OCI-M2 (cell line): ENCODE results near the gene DSE.

ENCODE experiments used
- DNase-seq: peaks from one replicate; lab custom pipeline; 2025; ENCODE audit not compliant: unreplicated experiment; lab: John Stamatoyannopoulos, UW

Gene DSE

DNA sequence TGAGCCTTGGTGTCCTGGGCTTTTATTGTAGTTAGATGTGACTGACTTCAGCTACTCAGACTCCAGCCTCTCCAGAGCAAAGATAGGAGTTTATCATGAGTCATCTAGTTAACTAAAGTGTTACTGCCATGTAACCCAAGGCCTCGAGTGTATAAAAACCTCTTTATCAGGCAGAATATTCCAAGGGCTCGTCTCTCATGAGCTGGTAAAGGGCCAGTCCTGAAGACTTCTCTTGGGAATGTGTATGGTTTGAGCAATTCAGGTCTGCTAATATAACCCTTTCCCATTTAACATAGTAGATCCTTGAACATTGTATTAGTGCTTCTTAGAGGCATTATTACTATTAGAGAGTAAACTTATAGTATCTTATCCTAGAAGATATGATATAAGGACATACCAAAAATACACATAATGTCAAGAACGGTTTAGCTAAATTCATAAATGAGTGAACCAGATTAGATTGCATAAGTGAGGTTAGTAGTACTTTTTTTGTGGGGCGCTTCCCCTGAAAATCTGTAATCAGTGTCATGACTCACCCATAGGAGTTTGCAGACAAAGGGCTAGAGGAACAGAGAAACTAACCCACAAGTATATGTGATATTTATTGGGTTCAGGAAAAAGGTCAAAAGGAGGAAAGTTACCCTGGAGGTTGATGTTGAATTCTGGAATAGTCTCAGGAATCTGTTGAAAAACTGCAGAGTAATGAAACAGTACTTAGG is 16.0 kb downstream of the DSE start:
- no peak for DNase-seq

DNA sequence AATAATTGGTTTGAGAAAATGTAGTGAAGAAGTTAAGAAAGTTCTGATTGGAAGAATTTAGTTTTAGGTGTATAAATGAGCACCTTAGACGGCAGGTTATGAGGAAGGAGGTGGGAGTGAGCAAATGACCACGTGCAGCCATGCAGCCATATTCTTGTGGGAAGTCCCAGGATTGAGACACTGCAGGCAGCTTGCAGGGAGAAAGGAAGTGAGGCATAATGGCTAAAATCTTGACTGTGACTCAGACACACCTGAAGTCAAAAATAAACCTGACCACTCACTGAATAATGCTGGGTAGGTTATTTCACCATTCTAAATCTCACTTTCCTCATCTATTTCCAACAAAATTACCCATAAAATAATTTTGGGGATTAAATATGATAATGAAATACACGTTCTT is 16.6 kb downstream of the DSE start:
- no peak for DNase-seq

DNA sequence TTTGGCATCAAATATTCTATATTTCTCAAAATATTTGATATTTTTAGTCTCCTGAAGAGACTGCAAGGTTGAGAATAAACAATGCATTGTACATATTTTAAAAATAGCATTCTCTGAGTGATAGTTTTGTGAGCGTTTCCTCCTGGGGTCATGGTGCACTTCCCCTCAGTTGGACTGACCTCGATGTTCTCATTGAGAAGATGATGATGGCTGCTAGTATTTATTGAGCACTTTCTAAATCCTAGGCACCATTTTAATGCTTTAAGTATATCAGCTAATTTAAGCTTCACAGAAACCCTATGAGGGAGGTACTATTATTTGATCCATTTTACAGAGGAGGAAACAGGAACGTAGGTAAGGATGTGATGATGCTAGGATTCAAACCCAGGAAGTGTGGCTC is 18.2 kb downstream of the DSE start:
- DNase-seq, result no peak

DNA sequence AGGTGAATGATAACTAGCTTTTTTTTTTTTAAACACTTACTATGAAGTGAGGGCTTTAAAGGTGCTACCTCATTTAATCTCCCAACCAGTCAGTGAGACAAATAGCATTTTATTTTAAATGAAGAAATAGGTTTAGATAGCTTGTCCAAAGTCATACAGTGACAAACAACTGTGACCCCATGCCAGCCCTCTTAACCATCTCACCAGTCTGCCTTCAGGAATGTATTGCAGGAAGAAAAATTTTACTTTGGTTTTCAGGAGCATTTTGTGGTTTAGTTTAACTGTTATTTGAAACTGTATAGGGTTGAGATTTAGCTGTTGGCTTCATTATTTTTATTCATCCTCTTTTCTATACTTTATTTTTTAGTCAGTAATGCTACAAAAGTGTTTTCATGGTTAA is 18.6 kb downstream of the DSE start:
- no peak for DNase-seq

DNA sequence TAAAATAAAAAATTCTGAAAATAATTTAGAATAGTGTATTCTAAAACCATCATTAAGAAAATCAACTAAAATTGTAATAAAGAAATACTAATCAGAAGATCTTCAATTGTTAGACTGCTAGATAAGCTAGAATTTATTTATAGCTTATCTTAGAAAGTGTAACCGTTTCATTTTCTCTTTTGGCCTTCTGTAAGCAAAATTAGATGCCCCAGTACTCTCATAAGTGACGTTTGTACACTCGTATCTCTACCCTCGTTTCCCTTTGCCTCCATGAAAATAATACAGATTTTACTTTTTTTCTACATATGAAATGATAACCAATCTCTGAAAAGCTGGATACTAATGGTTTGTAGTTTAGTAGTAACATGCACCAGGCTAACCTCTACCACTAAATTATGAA is 19.8 kb downstream of the DSE start:
- no peak for DNase-seq

DNA sequence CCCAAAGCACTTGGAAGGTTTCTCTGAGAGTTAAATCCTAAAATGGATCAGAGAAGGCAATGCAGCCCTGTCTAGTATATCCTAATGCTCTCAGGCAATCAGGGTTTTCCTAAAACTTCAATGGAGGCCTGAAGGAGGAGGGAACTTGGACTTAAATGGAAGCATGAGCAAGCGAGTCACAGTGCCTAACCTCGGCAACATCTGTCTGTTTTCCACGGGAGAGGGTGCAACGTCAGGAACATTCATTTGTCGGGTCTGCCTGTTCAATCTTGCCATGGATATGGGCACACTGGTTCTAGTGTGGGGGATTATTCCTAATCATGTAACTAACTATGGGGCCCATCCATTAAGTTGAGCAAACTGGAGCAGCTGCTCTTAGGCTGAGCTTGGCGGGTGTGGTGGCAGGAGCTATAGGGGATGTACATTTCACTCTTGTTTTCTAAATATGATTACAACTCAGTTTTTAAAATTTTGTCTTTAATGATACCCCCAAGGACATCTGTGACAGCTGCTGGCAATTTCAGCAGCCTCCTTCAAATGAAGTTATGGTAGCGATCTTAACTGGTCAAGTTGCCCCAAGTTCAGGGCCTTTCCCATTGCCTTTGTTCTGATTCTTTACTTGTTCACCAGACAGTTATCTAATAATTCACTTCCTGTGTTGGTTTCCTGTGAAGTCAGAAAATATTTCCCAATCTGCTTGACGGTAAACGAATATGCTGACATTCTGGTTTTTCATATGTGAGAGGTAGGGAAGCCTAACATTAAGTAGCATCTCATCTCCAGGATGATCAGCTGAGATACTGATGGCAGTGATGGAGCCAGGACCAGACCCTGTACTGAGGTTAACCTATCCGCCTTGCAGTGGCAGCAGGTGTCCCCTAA is 21.6 kb downstream of the DSE start:
- no peak for DNase-seq

DNA sequence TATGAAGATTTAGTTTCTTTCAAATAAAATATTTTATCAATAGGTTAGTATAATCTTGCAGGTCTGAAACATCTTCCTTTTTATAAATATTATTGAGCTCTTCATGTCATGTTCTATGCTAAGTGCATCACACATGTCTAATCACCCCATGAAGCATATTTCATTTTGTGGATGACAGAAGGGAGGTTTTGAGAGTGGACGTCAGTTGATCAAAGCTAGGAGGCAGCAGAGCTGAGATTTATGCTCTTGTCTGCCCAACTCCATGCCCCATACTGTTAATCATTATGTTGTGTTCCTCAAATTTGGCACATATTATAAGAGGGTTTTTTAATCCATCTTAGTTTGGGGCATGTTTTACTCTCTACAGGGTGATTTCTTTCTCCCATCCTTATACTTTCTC is 22.7 kb downstream of the DSE start:
- no peak for DNase-seq

DNA sequence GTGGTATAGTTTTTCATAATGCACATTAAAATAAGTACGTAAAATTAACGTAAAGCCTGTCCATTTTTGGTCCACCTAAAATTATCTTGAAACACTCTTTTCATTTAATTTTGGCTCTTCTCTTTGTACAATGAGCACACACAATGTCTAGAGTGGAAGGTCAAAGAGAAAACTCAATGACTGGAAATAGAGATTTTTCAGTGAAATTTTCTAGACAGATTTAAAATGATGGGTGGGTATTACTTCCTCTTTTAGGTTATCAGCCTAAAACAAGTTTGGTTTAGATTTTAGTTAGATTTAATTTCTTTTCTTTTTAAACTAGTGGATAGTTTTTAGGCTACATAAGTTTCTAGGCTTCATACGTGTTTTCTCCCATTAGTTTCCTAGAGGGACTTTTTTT is 24.9 kb downstream of the DSE start:
- no peak for DNase-seq

DNA sequence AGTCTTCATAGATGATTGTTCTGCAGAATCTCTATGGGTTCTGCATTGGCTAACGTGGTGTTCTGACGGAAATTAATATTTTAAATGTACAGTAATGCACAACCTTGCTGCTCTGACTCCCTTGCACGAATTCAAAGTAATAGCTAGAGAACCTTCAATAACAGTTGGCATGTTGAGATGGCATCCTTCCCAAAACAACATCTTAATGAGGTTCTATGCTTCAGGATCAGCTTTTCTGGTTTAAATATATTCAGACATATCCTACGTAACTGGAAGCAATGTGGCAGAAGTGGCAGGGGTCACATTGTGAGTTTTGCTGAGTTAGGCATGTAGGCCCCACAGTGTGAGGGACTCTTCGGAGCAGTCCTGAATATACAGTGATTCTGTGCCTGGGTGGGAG is 25.7 kb downstream of the DSE start:
- no peak for DNase-seq

DNA sequence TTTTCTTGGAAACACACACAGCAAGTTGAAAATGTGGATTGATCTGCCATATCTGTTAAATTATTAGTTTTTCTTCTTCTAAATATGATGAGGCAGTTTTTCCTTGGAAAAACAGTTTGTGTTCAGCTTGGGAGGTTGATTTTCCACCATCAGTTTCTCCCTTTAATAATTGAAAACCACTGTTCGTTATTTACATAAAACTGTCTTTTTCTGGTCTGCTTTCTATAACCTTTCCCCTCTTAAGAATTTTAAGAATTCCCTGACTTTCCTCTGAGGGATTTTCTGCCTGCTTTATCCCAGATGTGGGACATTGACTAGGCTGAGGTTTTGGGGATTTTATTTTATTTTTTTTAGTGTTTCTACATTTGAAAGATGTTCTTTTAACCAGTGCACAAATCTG is 27.2 kb downstream of the DSE start:
- DNase-seq, result no peak

DNA sequence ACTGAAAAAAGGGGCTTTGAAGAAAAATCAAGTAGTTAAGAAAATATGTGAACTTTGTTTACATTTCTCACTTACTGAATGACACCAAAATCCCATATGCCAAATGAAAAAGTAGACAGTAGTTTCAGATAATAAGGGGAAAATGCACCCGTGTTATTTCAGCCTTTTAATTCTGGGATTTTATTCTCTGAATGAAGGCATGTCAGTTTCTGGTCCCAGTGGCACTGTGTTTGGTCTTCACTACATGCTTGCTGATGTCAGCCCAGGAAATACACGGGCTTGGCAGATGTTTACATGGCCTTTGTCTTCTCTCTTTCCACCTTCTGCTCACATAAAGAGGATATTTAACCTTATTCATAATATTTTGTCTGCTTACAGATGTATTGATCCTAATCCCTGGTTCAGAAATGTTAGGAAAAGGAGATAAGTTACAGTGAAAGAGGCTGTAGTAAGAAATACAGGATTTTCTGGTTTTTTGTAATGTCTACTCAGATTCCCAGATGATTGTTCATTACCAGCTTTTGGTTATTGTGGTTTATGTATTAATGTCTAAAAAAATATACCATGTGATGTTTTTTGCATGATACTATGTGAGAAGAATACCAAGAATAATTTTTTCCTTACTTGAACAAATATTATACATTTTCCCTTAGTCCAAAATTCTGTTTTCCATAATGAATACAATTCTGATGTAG is 27.7 kb downstream of the DSE start:
- no peak for DNase-seq

DNA sequence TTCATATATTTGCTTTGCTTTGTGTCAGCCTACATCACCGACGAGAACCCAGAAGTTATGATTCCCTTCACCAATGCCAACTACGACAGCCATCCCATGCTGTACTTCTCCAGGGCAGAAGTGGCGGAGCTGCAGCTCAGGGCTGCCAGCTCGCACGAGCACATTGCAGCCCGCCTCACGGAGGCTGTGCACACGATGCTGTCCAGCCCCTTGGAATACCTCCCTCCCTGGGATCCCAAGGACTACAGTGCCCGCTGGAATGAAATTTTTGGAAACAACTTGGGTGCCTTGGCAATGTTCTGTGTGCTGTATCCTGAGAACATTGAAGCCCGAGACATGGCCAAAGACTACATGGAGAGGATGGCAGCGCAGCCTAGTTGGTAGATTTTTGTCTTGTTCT is 28.5 kb downstream of the DSE start:
- DNase-seq, result no peak

DNA sequence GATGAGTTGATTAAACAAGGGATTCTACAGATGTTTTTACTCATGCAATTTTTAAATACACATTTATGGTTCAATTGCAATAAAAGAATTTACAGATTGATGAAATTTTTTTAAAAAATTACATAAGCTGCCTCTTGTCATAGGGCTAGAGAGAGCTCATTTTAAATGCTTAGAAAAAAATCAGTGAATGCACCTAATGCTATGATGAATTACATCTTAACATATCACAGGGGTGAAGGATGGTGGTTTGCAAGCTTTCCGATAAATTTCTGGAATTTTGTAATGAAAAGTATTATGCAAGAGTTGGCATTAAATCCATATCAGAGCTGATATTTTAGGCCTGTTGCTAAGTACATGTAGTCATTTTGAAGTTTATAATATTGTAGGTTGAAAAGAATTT is 29.6 kb downstream of the DSE start:
- no peak for DNase-seq

DNA sequence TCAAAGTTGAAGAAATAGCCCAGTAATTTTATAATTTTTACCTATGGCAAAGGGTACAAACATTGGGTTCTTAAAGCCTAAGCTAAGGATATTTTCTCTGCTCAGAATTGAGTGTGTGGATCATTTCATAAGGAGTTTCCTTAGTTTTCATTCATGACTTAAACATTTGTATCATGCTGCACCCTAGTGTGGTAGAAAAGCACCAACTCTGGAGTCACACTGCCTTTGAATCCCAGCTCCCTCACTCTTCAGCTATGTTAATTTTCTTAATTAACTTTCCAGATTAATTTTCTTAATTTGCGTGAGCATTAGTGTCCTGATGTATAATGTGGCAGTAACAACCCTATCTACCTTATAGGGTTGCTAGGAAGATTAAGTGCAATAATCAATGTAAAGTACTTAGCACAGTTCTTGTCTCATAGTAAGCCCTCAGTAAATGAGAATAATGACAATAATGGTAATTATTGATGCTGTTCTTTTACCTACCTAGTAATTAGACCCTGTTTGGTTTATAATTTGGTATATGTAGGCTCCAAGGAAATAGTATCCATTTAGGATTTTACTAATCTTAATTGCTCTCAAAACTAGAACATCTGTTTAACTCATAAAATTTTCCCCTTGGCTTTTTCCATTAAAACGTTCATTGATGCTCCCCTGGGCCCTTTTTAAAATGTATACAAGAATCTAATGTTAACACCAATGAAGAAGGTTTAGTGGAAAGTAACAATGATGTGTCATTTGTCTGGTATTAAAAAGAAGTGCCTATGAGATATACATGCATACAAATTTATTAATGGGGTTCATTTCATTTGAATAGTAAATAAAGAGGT is 31.6 kb downstream of the DSE start:
- no peak for DNase-seq

DNA sequence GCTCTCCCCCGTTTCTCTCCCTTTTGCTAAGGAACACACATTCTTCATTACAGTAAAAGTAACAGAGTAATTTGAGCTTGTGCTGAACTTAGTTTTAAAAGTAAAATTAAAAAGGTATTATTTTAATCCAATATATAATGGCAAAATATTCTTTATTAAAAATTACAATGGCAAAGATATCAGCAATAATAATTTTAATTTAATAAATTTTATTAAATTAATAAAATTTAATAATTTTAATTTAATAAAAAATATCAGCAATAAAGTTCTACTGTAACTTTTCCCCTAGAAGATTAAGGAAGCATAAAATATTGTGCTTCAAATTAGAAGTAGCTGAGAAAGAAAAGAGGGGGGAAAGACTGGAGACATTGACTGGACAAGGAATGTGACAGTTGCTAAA is 32.5 kb downstream of the DSE start:
- DNase-seq, result no peak

DNA sequence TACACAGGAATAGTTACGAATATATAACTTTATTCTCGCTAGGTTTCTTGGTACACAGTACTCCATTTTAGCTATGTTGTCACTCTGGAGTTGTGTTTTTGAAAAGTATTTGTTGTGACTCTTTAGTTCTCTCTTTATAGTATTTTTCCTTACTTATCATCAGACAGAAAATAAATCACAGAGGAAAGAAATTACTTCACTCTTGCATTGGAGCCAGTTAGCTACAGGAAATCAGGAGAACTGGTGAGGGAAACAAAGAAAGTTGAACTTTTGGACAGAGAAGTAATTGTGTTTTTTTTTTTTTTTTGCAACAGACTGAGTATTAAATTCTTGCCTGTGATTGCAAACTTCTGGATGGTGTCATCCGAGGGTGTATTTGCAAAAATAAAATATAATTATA is 33.9 kb downstream of the DSE start:
- DNase-seq, result no peak

DNA sequence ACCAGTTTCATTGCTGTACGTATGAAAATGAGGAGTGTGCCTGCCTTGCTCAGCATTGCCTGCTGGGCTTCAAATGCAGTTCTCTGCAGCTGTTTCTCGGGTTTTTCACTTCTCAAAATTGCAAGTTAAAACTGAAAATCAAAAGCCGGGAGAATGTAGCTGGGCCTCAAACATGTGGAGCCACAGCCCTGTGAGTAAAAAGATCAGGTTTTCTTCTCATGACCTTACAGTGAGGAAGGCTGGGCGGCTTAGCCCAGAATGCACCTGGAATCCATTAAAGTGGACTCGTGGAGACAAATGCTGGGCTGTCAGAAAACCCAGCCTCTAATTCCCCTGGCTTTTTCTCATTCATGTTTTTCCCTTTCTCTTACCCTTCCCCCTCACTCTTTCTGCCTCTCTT is 34.4 kb downstream of the DSE start:
- DNase-seq, result no peak

DNA sequence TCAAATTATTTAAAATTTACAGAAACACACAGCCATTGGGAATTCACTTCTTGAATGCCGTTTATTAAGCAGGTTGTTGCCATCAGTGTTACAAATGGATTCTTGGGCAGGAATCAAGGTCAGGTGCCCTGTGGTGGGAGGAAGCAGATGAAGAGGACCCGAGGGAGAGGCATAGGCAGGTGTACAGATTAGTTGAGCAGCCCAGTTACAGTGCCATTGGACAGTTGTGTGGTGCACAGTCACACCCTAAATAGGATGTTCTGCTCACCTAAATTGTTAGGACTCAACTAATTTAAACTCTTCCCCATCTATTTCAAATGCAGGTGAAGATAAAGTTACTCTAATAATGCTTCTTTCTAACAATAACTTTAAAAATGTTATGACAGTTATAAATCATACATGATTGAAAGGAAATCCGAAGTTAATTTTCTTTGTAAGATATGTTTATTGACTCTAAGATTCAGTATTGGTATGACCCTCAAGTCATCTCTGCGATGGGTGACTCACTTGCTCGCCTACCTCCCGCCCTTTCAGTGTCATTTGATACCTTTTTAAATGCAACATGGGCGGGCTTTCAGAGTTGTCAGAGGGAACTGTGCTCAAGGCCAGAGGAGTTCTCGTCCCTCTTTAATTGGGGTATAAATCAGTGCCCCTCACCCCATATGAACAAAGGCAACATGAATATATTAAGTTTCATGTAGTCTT is 35.1 kb downstream of the DSE start:
- DNase-seq, result no peak

DNA sequence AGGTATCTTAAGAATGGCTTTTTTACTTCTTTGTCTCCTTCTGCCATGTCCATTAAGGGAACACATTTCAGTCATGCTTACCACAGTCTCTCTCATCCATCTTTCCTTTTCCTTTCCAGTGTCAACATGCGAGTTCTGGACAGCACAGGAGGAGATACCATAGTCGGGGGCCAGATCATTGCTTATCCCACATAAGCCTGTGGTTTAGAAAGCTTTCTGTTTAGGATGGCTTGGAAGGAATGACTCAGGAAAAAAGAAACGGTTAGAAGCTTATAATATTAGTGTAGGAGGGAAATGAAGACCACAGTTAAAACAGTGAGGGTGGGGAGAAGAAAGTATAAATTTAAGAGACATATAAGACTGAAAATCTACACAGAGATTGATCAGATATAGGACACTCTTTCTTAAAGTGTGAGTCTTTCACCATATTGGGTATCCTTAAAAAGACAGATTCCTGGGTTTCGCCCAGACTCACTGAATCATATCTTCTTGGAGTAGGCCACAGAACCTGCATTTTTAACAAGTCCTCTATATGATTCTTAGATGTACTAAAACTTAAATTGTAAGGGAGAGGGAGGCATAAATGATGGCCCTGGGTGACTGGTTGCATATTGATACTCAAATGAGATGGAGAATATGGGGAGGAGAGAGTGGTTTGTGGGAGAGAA is 36.1 kb downstream of the DSE start:
- DNase-seq, result no peak

DNA sequence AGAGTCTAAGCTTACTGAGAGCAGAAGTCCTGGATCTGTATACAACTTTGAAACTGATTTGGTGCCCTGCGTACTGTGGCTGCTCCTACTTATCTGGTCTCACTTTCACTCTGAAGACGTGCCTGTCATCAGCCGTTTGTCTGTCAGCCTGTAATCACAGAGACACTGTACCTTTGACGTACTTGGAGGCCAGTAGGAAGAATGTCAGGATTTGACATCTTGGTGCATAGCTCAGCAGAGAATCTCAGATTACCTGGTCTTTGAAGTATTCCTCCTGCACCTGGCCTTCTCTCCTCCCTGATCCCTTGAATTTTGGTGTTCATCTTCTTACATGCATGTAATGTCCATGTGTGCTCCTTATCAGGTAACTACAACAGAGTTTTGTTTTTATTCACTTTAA is 37.7 kb downstream of the DSE start:
- DNase-seq, result no peak
